HG03439 (cell line): ENCODE data around the gene SHKBP1.
"Not testable (repeated sequence)": the region's sequence is repeated elsewhere in the genome, so short reads cannot be mapped to it uniquely, and the experiment has no call there.

Experiments used
- ATAC-seq: cut with Tn5 transposase; IDR thresholded peaks from one replicate; pipeline ENCODE4 v1.9.1; 2021; ENCODE audit warnings: mild to moderate bottlenecking, moderate library complexity; ENCODE audit not compliant: unreplicated experiment

SHKBP1 gene

GRCh38 chr19:40612831-40613689 lies 36.4 kb downstream of the SHKBP1 start:
- no peak for ATAC-seq

GRCh38 chr19:40613690-40614621 lies 37.3 kb downstream of the SHKBP1 start:
- peak; percentile 42 for ATAC-seq

GRCh38 chr19:40614622-40615411 lies 38.1 kb downstream of the SHKBP1 start:
- ATAC-seq: no peak

GRCh38 chr19:40616178-40616577 lies 39.5 kb downstream of the SHKBP1 start:
- ATAC-seq: no peak

- no peak for ATAC-seq
Observed at GRCh38 chr19:40616941-40617340, 40.3 kb downstream of the SHKBP1 start.

- no peak for ATAC-seq
Observed at GRCh38 chr19:40617961-40618360, 41.3 kb downstream of the SHKBP1 start.

- ATAC-seq: no peak
Observed at GRCh38 chr19:40619333-40620160, 42.9 kb downstream of the SHKBP1 start.

- no peak for ATAC-seq
Observed at GRCh38 chr19:40620161-40620485, 43.5 kb downstream of the SHKBP1 start.

- no peak for ATAC-seq
Observed at GRCh38 chr19:40621283-40621682, 44.6 kb downstream of the SHKBP1 start.

- ATAC-seq: no peak
Observed at GRCh38 chr19:40621966-40622772, 45.5 kb downstream of the SHKBP1 start.

- ATAC-seq: no peak
Observed at GRCh38 chr19:40622773-40623075, 46.1 kb downstream of the SHKBP1 start.

GRCh38 chr19:40623403-40624251 lies 47.0 kb downstream of the SHKBP1 start:
- no peak for ATAC-seq

GRCh38 chr19:40624369-40625153 lies 47.9 kb downstream of the SHKBP1 start:
- ATAC-seq: not testable (repeated sequence)

- ATAC-seq: no peak
Observed at GRCh38 chr19:40625406-40626120, 48.9 kb downstream of the SHKBP1 start.

- ATAC-seq: no peak
Observed at GRCh38 chr19:40626918-40627317, 50.2 kb downstream of the SHKBP1 start.

- no peak for ATAC-seq
Observed at GRCh38 chr19:40627486-40628279, 51.0 kb downstream of the SHKBP1 start.
